GM12873 (cell line): ENCODE measurements around the gene PRSS27.

ENCODE experiments used
- TF ChIP-seq, protein P1 (sequence below): IDR thresholded peaks from 2 replicates; pipeline ENCODE4 v1.5.1; 2012; ENCODE audit warnings: low read depth, mild to moderate bottlenecking, moderate library complexity, low read length, control low read depth; ENCODE audit not compliant: insufficient read depth; ENCODE audit errors: missing control alignments

Gene PRSS27

DNA sequence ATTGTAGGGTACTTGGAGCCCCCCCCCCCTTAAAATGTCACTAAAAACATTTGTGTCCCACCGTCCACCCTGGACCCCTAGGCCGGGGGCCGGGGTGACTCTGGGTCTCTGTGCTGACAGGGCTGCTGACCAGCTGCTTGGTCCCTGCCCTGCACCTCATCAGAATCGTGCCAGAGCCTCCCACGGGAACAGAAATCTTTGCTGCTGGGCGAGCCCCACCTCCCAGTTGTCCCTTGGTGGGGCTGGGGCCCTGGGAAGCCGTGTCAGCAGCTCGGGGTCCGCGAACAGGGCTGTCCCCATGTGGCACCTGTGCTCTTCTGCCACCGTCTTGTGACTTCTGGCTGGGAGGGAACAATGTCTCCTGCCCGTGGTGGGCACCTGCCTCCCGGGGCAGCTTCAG, 19.2 kb downstream of the PRSS27 start:
- TF ChIP-seq, protein P1, sequence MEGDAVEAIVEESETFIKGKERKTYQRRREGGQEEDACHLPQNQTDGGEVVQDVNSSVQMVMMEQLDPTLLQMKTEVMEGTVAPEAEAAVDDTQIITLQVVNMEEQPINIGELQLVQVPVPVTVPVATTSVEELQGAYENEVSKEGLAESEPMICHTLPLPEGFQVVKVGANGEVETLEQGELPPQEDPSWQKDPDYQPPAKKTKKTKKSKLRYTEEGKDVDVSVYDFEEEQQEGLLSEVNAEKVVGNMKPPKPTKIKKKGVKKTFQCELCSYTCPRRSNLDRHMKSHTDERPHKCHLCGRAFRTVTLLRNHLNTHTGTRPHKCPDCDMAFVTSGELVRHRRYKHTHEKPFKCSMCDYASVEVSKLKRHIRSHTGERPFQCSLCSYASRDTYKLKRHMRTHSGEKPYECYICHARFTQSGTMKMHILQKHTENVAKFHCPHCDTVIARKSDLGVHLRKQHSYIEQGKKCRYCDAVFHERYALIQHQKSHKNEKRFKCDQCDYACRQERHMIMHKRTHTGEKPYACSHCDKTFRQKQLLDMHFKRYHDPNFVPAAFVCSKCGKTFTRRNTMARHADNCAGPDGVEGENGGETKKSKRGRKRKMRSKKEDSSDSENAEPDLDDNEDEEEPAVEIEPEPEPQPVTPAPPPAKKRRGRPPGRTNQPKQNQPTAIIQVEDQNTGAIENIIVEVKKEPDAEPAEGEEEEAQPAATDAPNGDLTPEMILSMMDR = no peak

- TF ChIP-seq, protein P1 = no peak
Measured at GRCh38 chr16:2699791-2700600, 20.0 kb downstream of the PRSS27 start.

DNA sequence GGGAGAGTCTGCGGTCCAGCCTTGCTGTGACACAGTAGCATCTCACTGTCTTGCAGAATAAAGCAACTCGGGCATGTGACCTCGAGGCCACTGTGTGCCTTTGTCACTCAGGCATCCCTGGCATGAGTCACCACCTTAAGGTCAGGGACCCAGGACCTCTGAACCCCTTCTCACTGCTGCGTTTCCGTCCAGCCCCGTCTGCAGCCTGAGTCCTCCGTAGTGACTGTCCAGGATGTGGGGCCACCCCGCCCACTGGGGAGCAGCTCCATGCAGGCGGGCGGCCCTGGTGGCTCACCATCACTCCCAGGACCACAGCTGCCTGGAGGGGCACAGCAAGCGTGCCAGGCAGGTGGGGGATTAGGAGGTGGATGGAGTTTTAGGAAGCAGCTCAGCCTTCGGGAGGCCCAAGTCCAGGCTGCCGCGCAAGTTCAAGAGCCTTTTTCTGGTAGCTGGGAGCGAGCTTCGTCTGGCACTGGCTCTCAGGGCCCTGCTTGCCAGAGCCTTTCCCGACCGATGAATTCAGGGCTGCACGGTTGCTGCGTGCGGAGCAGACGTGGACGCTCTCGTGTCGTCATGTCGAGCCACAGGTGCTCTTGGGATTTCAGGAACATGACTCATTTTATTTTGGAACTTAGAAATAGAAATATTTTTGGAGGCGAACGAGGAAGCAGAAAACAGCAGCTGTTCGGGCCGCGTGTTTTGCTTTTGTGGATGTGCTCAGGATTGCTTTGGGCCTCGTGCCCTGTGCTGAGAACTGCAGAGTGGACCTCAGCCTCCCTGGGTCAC, 20.9 kb downstream of the PRSS27 start:
- TF ChIP-seq, protein P1 = no peak

DNA sequence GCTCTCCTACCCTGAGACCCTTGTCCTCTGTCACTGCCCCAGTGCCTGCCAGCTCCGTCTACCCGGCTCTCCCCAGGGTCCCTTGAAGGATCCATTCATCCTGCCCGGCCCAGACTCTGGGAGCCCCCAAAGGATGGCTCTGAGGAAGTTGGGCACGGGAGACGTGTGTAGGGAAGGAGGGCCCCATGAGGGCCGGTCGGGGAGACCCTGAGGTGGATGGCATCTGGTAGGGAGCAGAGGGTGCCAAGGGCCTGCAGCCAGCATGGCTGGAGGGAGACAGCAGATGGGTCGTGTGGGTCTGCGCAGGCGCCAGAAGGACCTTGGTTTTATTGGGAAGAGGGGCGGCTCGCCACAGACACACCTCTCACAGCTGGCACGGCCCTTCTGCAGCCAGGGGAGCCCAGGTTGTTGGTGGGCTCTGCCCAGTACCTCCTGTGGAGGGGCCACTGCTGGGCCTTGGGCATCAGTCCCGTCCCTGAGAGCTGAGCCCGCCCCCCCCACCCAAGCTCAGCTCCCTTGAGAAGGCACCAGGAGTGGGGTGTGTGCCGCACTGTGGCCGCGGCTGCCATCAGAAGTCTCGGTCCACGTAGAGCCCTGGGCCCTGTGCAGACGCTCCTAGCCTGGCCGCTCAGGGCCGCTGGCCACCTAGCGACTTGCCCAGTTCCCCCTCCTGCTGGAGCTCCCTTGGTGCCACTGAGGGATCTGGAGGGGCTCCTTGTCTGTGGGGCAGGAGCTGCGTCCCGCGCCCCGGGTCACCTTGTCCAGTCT, 21.7 kb downstream of the PRSS27 start:
- TF ChIP-seq, protein P1 = no peak

- TF ChIP-seq, protein P1 = no peak
Measured at GRCh38 chr16:2697401-2697948, 22.5 kb downstream of the PRSS27 start.

GRCh38 chr16:2692948-2693651, 26.9 kb downstream of the PRSS27 start:
- TF ChIP-seq, protein P1 = no peak
